Astrocyte of the hippocampus (primary cell): ENCODE data around the gene ACHE.
"Not testable (repeated sequence)": the region's sequence is repeated elsewhere in the genome, so short reads cannot be mapped to it uniquely, and the experiment has no call there.

Experiments used
- DNase-seq: peaks from one replicate; pipeline ENCODE4 v3.0.0; 2011; ENCODE audit warnings: low read depth, low spot score

Gene ACHE

DNA sequence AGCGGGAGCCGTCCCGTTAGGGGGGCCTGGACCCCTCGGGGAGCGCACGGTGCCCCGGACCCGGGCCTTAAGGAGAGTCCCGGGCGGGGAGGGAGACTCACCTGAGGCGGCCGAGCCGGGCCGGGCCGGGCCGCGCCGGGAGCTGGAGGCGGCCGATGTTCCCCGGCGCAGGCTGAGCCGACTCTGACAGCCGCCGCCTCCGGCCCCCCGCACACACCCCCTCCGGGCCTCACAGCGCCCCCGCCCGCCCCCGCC is at the start of gene ACHE:
TSS of gene ACHE (minus strand) at position 188 of the 255 bp plus-strand sequence. CDS start 1,656 bp downstream, outside the sequence.
- no peak for DNase-seq

DNA sequence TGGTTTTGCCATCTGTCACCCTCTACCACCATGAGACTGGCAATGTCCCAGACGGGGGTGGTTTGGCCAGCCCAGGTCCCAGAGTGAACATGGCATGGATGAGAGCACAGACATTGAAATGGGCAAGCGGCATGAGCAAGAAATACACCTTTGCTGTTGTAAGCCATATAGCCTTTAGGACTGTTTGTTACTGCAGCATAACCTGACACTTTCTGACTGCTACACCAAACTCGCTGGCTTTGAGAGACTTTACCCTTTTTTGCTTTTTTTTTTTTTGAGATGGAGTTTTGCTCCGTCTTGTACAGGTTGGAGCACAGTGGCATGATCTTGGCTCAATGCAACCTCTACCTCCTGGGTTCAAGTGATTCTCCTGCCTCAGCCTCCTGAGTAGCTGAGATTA is 48.5 kb upstream of the ACHE start:
- no peak for DNase-seq

DNA sequence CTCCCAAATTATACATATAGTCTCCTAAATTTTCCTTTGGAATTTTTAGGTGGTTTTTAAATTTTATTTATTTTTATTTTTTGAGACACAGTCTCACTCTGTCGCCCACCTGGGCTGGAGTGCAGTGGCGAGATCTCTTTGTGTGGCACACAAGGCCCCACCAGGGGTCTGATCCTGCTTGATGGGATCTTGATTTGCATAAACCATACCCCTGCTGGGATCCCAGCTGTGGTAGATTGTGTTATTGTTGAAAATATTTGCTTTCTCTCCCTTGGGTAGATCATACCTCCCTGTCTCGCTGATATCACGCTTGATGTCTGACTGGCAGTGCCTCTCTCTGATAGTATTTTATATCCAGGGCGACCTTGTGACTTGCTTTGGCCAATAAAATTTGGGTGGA is 48.0 kb upstream of the ACHE start:
- DNase-seq, result no peak

DNA sequence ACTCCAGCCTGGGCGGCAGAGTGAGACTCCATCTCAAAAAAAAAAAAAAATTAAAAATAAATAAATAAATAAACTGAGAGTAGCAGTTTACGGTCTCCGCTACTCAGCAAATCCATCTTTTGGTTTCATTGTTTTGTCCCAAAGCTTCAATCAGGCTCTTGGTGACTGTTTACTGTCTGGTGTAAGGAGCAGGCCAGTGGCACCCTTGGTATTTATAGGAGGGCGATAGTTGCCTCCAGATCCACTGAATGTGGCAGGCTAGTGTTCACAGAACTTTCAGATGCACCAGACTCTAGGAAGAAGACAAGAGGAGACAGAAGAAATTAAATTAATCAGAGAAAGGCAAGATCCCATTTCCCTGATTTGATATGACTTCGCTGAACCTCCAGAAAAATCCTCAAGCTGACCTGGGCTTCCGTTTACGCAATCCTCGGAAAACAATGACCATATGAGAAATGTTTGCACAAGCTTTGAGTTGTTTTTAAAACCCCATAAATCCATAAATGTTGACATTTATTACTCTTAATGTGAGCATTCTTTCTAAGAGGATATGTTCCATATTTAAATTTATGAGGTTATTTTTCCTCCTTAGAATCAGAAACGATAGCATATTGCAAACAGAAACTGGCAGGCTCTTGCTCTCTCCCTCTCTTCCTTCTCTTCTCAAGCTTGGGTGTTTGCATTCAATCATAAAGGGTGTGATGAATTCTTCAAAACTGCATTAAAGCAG is 46.5 kb upstream of the ACHE start:
- no peak for DNase-seq

- not testable (repeated sequence) for DNase-seq
These were observed 40.5 kb upstream of the ACHE start for GRCh38 chr7:100936167-100936566.

DNA sequence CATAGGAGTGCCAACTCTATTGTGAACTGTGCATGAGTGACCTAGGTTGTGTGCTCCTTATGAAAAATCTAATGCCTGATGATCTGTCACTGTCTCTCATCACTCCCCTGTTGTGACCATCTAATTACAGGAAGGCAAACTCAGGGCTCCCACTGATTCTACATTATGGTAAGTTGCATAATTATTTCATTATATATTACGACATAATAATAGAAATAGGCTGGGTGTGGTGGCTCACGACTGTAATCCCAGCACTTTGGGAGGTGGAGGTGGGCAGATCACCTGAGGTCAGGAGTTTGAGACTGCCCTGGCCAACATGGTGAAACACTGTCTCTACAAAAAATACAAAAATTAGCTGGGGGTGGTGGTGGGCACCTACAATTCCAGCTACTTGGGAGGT is 39.7 kb upstream of the ACHE start:
- not testable (repeated sequence) for DNase-seq

GRCh38 chr7:100933734-100934133 is 38.0 kb upstream of the ACHE start:
- no peak for DNase-seq

DNA sequence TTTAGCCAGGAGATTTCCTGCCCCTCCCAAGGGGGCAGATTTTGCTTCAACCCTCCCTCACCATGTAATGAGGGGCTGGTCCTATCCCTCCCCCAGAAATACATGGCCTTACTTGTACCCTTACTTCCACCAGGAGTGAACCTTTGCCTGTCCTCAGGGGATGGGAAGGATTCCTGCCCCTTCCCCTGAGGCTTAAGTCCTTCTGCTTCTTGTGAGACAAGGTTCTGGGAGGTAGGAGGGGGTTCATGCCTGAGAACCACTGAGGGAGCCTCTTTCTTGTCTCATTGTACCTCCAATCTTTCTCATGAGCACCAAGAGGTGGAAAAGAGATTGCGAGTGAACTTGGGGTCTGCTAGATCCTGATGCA is 34.1 kb upstream of the ACHE start:
- no peak for DNase-seq

- DNase-seq, result not testable (repeated sequence)
These were observed 27.9 kb upstream of the ACHE start for GRCh38 chr7:100923616-100924015.

GRCh38 chr7:100921039-100921438 is 25.4 kb upstream of the ACHE start:
- no peak for DNase-seq

DNA sequence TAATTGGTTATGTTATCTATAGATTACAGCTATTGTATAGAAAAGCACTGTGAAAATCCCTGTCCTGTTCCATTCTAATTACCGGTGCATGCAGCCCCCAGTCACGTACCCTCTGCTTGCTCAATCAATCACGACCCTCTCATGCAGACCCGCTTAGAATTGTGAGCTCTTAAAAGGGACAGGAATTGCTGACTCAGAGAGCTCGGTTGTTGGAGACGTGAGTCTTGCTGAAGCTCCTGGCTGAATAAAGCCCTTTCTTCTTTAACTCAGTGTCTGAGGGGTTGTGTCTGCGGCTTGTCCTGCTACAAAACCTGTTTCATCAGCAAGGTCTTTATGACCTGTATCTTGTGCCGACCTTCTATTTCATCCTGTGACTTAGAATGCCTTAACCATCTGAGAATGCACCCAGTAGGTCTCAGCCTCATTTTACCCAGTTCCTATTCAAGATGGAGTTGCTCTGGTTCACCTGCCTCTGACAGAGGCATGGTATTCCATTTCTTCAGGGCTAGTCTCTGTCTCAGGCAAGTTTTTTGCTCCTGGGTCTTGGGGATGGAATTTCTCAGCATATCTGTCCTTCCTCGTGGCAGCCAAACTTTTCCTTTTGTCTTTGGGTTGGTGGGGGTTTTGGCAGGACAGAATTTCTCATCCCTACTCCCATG is 24.2 kb upstream of the ACHE start:
- DNase-seq, result not testable (repeated sequence)

GRCh38 chr7:100919335-100919734 is 23.6 kb upstream of the ACHE start:
- DNase-seq, result not testable (repeated sequence)

- no peak for DNase-seq
These were observed 19.3 kb upstream of the ACHE start for GRCh38 chr7:100914879-100915447.

GRCh38 chr7:100914208-100914878 is 18.7 kb upstream of the ACHE start:
- DNase-seq, result no peak

DNA sequence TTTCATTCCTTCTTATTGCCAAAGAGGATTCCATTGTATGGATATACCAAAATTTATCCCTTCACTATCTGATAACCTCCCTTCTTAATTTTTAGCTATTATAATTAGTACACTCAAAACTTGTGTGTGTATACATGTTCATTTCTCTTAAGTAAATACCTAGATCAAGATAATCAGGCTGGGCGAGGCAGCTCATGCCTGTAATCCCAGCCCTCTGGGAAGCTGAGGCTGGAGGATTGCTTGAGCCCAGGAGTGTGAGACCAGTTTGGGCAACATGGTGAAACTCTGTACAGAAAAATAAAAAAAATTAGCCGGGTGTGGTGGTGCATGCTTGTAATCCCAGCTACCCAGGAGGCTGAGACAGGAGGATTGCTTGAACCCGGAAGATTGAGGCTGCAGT is 15.8 kb upstream of the ACHE start:
- DNase-seq, result no peak

- DNase-seq, result not testable (repeated sequence)
These were observed 14.8 kb upstream of the ACHE start for GRCh38 chr7:100910443-100910842.

DNA sequence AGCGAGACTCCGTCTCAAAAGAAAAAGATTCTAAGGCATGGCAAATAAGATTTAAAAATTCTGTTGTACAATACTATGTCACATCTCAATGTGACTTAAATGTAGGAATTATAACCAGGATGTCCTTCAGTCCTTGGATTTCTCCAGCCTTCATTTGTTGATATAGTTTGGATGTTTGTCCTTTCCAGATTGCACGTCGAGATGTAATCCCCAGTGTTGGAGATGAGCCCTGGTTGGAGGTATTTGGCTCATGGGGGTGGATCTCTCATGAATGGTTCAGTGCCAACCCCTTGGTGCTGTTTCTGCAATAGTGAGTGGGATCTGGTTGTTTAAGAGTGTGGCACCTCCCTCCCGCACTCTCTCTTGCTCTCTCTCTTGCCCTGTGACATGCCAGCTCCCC is 12.8 kb upstream of the ACHE start:
- DNase-seq, result no peak

DNA sequence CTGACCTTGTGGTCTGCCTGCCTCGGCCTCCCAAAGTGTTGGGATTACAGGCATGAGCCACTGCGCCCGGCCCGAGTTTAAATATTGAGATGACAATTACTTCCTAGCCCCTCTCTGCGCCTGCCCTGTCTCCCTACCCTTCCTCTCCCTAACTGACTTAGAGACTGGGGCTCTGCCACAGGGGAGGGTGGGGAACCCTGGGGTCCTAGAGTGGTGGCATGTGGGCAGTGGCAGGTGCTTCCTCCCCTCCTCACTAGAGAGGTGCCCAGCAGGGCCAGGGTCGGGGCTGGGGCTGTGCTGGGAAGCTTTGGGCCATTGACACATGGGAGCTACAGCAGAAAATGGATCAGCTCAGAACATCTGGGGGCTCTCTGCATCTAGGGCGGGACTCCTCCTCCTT is 7.0 kb upstream of the ACHE start:
- DNase-seq, result no peak

DNA sequence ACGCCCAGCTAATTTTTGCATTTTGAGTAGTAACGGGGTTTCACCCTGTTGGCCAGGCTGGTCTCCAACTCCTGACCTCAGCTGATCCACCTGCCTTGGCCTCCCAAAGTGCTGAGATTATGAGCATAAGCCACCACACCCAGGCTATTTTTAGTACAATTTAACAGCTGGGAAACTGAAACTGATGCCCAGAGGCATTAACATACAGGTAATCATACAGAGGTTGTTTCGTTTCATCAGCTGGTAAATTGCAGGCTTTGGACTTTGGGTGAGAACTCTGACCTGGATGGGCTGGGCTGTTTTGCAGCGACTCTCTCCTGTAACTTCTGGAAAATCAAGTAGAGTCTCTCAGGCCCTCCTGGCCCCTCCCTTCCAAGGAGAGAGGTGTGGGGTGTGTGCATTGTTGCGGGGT is 6.2 kb upstream of the ACHE start:
- no peak for DNase-seq

GRCh38 chr7:100900978-100901377 is 5.3 kb upstream of the ACHE start:
- DNase-seq, result no peak

GRCh38 chr7:100899432-100899831 is 3.7 kb upstream of the ACHE start:
- no peak for DNase-seq

- no peak for DNase-seq
These were observed 2.2 kb upstream of the ACHE start for GRCh38 chr7:100897772-100898454.
